HG02610 (cell line): Measurements from ENCODE around the gene PHOSPHO1.

ENCODE experiments used
- ATAC-seq: cut with Tn5 transposase; IDR thresholded peaks from one replicate; pipeline ENCODE4 v1.9.1; 2021; ENCODE audit warnings: mild to moderate bottlenecking, moderate library complexity; ENCODE audit not compliant: unreplicated experiment

Gene PHOSPHO1

GRCh38 chr17:49223168-49223516, 7.4 kb downstream of the PHOSPHO1 start:
- ATAC-seq: no peak

DNA sequence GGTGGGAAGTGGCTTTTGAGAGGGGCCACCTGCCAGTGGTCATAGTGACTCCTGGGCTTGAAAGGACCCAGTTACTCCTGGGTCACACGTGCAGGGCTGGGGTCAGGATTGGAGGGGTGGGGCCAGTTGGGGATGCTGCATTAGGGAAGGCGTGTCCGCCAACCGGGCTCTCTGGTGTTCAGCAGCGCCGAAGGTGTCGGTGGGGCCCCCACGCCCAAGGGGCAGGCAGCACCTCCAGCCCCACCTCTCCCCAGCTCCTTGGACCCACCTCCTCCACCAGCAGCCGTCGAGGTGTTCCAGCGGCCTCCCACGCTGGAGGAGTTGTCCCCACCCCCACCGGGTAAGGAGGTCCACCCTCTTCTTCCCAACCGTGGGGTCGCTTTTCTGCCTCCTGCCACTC, 10.6 kb downstream of the PHOSPHO1 start:
- no peak for ATAC-seq

DNA sequence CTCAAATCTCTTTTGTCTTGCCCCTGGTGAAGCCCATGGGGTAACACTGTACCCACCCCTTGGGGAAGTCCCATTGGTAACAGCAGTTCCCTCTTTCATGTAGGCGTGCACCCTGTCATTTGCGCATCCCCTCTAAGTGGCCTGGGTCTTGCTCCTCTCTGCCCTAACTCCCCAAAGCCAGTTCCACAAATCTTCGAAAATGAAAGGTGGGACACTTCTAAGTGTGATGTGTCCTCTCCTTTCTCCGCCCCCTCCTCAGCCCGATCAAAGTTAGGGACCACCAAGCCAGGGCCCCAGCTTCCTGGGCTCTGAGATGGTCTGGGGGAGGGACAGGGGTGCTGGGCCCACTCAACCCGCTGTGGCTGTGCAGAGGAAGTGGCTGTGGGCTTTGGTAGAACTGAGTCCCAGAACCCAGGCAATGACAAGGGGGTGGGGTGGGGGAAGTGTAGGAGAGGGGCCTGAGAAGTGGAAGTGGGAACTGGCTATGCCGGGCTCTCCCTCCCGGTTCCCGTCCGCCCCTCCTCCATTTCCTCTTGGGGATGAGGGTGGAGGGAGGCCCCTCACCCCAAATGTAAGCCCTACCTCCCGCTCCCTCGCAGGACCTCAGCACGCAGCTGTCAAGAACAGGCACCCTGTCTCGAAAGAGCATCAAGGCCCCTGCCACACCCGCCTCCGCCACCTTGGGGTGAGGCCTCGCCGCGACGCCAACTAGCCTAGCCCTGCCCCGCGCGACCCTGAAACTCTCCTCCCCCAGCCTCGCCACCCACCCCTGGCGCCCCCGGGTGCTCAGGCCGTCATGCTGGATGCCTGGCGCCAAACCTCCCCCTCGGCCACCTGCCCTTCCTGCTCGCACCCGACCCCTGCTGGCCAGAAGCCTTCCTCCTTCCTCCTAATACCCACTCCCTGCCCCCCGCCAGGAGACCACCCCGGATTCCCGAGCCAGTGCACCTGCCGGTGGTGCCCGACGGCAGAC, 11.4 kb downstream of the PHOSPHO1 start:
- ATAC-seq: peak; percentile 46

DNA sequence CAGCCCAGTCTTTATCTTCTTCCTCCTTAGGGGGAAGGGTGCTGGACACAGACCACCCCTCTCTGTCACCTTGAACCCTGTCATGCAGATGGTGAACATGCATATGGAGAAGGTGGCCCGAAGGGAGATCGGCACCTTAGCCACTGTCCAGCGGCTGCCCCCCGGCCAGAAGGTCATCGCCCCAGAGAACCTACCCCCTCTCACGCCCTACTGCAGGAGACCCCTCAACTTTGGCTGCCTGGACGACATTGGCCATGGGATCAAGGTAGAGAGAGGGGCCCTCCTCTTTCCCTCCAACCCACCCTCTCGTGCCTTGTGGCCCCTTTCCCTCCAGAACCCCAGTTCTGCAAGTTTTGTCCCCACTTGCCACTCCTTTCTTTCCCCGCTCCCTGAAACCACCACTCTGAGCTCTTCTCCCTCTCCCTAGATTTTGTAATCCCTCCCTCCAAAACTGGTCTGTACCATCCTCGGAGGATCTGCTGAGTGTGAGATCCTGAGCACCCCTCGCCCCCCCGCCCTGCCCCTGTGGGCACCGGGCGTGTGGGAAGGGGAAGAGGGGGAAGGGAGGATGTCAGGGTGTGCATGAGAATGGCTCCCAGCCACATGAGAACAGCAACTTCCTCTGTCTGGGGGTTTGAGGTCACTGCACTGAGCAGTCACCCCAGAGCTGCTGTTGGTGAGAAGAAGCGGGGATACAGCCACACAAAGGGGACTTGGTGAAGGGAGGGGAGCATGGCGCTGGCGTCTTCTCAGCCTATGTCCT, 12.8 kb downstream of the PHOSPHO1 start:
- ATAC-seq: no peak

DNA sequence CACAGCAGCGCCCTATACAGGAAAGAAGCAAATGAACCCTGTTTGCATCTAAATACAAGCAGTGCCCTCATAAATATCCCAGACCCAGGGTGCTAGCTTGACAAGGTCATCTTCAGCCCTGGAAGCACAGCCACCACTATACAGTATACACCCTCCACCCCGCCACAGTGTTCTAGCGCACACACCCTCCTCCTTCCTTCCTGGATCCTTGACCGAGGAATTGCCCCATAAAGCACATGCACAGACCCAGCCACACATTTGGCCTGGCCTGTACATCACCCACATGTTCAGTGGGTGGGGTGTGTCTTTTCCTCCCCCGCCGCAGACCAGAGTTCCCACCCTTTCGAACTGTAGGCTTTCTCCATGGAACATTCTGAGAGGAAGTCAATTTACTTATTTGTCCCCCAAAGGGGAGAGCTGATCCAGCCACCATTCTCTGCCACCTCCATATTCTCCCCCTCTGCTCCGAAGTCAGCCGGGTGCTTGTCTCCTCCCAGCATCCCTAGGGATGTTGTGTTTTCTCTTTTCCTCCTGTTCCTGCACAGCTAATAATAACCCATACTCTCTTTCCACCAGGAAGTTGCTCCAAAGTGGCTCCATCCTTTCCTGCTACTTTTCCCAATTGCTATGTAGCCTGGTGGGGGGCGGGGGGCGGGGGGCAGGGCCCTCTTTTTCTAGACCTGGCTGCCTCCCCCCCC, 13.5 kb downstream of the PHOSPHO1 start:
- ATAC-seq: no peak

DNA sequence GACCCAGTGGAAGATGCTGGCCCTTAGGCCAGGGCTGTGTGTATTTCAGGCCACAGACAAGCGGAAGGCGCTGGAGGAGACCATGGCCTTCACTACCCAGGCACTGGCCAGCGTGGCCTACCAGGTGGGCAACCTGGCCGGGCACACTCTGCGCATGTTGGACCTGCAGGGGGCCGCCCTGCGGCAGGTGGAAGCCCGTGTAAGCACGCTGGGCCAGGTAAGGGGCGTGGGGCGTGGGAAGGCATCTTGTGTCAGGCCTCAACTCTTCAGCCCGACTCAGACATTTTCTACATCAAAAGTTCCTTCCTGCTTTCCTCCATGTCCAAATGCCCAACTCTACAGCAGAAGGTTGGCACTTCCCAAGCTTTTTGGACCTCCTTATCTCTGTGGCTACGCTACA, 14.1 kb downstream of the PHOSPHO1 start:
- ATAC-seq: no peak

- no peak for ATAC-seq
These were observed 15.8 kb downstream of the PHOSPHO1 start for GRCh38 chr17:49214676-49215360.

DNA sequence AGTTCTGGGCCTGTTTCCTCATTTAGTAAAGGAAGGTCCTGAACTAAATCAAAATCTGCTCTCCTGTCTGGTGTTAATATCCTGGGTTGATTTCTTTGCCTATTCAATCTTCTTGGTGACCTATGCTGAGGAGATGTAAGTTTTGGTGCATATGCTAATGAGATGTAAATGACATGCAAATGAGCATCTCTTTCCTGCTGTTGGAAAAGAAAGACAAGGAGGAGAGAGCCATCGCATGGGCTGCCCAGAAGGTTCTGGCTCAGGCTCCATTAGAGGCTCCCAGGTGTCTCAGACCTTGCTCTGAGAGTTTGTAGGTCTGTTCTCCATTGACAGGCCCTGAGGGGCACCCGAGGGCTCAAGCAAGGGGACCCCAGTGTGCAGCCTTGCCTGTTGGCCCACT, 16.7 kb downstream of the PHOSPHO1 start:
- no peak for ATAC-seq

- ATAC-seq: no peak
These were observed 17.2 kb downstream of the PHOSPHO1 start for GRCh38 chr17:49213399-49213798.

DNA sequence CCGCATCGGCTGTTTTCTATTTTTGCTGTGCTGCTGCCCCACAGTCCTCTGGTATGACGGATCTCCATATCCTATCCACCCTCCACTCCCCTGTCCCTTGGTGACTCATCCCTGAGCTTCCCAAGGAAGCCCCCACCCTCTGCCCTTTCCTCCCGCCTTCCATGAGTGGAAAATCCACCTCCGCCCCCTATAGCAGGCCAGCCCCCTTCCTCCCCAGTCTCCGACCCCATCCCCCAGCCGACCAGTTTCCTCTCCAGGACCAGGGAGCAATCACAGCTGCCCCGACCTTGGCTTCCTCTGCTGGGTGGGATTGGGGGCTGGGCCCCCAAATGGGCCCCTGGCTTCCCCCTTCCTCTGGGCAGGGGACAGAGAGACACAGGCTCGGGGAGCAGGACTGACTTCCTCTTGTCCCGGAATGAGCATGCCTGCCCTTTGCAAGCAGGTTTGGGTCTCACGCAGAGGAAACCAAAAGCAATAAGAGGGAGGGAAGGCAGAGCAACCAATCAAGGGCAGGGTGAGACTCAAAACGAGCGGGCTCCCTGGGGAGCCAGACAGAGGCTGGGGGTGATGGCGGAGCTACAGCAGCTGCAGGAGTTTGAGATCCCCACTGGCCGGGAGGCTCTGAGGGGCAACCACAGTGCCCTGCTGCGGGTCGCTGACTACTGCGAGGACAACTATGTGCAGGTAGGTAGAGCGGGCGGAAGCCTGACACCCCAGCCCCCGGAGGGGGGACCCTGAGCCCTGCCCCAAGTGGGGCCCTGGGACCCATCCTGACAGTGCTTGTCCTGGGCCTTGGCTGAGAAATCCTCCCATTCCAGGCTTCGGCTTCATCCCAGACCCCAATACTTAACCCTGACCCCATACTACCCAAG, 20.2 kb downstream of the PHOSPHO1 start, which contains the start of the genes ABI3 and GNGT2:
ABI3 (plus strand) TSS at position 550 of the 872 bp plus-strand sequence; CDS start at position 568, 18 bp downstream.
GNGT2 (minus strand) TSS at position 417 of the 872 bp plus-strand sequence. CDS start 3,152 bp downstream, outside the sequence.
- peak; percentile 80 for ATAC-seq

DNA sequence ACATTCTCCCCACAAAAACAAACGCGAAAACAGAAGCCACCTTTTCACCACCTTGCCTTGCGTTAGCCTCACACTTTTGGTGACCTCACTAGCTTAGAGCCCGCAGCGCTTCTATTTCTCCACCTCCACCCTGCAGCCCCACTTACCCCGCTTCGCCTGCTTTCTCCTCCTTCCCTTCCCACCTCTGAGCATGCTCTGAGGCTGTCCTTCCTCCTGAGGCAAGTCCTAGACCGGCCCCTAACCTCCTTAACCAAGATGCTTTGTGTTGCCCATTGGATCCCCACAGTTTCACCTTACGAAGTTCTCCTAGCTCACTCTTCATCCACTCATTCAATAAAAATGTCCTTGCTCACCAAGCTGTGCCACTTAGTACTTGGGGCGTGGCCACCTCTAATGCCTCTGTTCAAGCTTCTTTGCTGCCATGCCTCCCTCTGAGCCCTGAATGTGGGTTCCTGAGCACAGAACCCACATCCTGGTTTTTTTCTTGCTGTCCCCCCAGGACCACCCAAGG, 21.5 kb downstream of the PHOSPHO1 start:
- no peak for ATAC-seq

GRCh38 chr17:49204516-49204915, 26.1 kb downstream of the PHOSPHO1 start:
- no peak for ATAC-seq

- no peak for ATAC-seq
These were observed 26.8 kb downstream of the PHOSPHO1 start for GRCh38 chr17:49203796-49204195.

DNA sequence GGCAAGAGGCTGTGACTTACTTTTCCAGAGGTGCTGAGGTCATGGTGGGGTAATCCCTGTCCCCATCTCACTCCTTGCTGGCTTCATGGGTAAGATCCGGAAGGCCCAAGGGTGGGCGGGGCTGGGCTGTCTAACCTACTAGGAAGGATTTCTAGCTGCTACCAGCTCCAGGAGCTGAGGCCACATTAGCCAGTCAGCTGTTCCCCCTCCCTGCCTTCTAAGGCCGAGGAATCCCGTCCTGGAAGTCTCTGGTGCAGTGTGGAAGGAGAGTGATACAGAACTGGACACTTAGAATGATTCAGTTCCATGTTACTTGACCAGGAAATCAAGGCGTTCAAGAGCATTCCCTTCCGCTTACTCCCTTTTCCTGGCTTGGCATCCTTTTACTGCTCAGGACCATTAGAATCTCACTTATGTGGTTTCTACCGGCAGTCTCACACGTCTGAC, 29.1 kb downstream of the PHOSPHO1 start:
- ATAC-seq: no peak

DNA sequence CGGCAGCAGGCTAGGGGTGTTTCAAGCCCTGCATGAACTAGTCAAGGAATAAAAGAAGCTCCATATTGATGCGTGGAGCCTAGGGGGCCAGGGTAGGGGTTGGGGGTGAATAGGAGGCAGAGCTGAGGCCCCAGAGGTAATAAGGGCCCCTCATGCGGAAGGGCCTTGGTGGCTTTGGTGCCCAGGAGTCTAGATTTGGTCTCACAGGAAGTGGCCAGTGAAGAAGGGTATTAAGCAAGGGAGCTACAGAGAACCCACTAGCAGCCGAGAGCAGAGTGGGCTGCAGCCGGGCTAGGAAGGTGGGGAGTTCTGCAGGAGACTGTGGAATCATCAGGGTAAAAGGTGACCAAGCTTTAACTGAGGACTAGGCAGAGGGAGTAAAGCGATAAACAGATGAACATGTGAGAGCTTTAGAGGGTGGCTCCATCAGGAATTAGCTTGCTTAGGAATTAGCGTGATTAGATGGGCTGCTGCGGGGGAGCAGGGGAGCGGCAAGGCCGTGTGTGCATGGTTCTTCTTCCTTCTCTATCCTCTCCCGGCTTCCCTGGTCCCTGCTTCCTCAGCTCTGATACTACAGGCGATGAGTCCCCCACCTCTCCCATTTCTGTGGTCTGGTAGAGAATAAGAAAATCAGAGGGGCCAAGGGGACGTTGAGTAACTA, 30.0 kb downstream of the PHOSPHO1 start:
- ATAC-seq: no peak

GRCh38 chr17:49198211-49198610, 32.4 kb downstream of the PHOSPHO1 start:
- no peak for ATAC-seq

DNA sequence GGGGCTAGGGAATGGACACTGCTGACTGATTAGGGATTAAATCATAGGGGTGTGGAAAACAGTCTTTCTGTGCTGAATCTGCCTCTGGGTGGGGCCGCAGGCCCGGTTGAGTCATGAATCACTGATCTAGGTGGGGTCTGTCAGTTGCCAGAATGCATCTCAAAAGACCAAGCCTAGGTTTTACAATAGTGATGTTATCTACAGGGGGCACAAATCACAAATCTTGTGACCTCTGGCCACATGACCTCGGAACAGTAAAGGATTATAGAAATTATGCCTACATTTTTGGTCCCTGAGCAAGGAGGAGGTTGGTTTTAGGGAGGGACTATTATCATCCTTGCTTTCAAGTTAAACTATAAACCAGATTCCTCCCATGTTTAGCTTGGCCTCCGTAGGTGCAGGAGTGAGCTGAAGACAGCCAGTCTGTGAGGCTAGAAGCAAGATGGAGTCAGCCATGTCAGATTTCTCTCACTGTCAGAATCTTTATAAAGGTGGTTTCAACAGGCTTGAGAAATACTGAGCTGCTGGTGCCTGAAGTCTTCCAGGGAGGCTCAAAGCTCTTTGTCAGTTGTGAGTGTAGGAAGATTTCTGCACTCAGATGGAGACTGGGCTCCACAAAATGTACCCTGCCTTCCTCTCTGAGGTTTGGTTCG, 33.1 kb downstream of the PHOSPHO1 start:
- ATAC-seq: no peak

DNA sequence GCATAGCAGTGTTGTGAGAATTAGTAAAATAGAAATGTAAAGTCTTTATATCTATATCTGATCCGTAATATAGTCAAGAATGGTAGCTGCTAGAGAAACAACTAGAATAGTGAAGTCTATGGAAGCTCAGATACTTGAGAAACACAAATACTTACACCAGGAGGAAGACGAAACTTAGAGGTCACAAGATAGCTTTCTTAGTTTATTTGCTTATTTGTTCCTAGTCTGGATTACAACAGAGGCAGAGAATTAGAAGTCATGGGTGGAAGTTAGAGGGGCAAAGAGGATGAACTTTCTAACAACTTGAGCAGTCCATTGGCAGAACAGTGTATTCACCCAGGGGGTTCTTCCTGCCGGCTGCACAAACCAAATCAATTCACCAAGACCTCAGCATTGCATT, 34.1 kb downstream of the PHOSPHO1 start:
- no peak for ATAC-seq
